Left kidney (tissue), 2 donors: ENCODE data around the gene ACLY. TPM values are rescaled to one million over a fixed set of nuclear protein-coding genes. Genes with fewer than 3 reads are reported as not detected.

Source experiments
- DNase-seq: peaks from one replicate; pipeline ENCODE4 v3.0.0-alpha.2; 2013
- polyA plus RNA-seq: library from polyadenylated mRNA; unstranded; fragments of 120-200 nt; gene quantifications from one replicate; pipeline ENCODE4 v1.2.1, GENCODE V29; 2013; ENCODE audit not compliant: insufficient read length

Gene ACLY
- polyA plus RNA-seq, 1 donor, result 86.0 TPM

DNA sequence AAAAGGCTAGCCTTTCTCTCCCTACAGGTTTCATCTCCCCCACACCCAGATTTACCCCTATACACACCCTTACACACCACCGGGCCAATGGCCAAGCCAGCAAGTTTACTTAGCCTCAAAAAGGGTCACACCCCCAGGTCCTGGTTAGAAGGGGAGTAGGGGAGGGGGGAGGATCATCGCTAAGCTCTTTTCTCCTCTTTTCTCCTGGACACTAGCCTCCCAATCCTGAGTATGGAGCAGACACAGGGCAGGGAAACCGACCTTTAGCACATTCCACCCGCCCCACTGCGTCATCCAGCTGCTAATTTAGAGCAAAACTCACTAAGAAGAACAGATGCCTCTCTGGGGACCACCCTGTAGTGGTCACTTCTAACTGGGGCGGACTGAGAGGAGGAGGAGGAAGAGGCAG lies 4.4 kb downstream of the ACLY start:
- DNase-seq, result no peak

DNA sequence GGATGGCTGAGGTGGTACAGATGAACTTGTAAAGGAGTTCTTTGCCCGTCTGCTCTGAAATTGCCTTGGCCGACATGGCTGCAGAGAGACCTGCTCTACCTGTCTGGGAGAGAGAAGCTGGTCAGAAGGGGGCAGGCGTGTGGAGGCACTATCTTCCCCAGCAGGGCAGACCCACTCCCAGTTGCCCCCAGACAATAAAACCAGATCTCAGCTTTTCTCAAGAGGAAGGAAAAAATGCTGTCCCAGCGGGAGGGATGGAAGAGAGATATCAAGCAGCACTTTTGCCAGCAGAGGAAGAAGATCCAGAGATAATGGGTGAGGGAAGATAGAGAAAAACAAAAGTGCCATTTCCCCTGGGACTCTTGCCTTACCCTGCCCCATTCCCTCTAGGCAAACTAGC lies 5.0 kb downstream of the ACLY start:
- no peak for DNase-seq

DNA sequence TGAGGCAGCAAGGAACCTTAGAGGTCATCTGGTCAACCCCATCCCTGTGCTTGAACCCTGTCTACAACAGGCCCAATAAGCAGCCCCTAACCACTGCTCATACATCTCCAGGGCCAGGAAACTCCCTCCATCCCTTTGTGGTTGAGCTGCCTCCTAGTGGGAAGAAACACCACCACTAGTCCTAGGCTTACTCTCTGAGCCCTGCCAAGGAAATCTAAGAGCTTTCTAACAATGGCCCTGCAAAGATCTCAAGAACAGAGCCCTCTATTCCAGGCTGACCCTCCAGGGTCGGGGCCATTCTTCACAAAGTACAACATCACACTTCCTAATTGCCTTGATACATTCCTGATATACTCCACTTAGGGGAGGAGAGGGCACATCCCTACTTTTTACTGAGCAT lies 5.8 kb downstream of the ACLY start:
- no peak for DNase-seq

DNA sequence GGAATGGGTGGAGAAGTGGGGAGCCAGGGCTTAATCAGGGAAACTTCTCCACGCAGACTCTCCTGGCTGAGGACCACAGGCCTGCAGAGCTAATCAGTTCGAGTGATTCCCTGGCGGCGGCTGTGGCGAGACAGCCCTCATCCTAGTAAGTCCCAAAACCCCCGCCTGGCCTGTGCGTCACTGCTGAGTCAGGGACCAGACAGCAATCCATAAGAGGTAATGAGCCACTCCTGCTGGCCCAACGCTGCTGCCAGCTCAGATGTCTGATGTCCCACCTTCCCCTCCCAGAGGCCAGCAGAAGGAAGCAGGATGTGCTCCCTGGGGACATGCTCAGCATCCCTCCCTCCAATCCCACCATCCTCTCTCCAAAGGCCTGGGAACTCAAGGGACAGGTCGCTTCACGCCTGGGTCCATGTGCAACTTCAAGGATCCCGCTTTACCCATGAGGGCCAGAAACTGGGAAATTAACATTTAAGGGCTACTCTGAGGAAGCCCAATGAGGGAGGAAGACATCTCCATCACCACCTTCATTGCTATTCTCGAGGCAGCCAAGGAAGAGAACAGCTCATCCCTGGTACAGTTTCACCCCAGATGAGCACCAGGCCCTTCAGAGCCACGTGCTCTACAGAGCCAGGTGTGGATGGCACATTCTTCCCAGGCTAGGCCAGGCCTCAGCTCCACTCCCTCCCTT lies 7.9 kb downstream of the ACLY start:
- DNase-seq, result no peak

DNA sequence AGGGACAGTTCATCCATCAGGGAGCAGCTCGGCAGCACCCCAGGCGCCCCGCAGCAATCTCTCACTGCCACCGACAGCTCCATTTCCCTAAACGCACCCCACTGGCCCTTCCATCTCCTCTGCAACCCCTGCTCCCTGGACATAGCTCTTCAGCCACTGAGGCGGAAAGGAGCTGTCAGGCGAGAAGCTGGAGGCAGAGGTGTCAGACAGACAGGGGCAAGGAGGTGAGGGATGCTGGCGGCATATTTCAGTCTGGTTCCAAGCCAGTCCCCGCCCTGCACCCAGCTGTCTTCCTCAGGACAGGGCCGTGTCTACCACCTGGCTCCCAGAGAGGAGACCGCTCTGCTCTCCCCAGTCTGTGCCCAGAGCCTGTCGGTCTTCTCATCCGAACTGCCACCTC lies 9.7 kb downstream of the ACLY start:
- DNase-seq, result no peak

DNA sequence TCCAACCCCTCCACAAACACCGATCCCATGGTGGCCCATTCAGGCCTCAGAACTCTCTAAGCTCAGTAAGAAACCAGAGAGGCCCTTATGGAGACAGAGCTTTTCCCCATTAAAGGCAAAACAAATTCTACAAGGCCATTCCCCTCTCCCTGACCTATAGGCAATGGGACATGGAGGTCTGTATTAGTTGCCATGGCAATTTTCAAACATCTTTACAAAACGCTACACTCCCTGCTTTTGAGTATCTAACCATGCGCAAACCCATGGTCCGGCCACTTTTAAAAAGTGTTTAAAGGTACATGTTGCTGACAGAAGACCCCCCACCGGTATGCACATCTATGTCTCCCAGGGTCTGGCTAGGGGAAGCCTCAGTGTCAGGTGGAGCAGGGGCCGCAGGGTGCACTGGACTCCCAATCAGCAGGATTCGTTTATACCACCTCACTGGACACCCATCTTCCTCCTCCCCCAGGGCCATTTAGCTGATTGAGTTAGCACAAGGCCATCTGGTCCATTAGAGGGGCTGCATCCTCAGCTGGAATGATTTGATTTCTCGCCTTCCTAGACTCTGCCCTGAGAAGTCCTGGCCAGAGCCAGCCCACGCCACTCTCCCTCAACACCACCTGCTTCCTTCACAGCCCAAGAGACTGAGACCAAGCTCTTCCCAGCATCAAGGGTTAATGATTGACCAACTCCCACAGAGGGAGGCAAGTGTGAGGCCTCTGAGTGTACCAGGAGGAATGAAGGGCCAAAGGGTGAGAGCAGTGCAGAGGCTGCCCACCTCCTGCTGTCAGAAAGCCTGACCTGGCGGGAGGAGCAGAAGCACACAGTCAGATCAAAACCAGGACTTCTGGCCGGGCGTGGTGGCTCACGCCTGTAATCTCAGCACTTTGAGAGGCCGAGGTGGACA lies 10.9 kb downstream of the ACLY start:
- no peak for DNase-seq

DNA sequence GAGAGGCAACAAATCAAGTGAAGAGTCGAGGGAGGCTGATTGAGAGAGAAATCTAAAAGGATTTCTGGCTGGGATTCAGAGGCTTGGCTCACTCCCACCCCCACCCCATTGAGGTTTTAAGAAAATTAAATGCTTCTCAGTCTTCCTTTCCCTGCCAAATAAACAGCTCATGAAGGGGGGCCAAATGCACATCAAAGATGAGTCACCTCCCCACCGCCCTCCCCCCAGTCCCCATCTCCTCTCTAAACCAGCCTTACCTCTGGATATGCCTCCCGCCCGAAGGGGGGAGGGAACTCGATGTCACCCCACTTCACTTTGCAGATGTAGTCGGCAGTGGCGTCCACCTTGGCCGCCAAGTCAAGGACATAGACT lies 11.6 kb downstream of the ACLY start:
- no peak for DNase-seq

DNA sequence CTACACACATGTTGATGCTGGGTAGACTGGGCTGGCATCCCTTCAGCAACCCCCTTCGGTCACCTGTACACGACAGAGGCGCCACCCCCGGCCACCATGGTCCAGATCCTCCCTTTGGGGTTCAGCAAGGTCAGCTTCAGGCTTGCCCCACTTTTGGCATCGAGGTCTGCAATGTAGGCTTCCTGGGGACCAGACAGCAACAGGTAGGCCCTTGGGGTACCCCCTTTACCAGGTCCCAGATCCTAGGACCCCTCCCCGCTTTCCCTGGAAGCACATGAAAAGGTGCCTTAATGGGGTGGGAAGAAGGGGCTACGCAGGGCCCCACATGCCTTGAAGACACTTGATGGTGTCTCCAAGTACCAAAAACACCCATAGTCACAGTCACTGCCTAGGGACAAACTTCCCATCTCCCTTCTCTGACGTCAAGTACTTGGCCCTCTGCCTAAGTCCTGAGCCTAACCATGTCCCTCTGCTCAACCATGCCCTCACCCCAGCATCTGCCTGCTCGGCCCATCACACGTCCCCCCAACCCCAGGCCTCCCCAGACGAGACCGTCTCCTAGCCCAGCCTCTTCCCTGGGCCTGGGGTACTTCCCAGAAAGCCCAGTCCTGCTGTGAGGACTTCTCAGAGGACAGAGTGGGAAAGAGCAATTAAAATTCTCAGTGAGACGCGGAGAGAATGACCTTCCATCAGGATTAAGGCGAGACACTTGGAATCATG lies 12.1 kb downstream of the ACLY start:
- no peak for DNase-seq

DNA sequence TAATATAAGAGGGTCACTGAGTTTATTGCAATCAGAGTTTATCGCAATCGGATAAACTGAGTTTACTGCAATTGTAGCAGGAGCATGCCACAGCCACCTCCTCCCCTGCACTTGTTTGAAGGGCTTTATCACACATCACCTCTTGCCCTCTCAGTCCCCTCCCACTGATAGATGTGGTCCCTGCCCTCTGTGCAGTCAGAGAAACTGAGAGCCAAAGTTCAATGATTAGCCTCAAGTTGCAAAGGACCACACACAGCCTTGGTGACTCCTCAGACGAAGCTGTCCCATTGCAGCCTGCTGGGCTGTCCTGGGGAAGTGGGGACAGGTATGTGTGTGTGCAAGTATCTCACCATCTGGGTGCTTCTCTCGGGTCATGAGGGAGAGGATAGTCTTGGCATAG lies 13.6 kb downstream of the ACLY start:
- no peak for DNase-seq

DNA sequence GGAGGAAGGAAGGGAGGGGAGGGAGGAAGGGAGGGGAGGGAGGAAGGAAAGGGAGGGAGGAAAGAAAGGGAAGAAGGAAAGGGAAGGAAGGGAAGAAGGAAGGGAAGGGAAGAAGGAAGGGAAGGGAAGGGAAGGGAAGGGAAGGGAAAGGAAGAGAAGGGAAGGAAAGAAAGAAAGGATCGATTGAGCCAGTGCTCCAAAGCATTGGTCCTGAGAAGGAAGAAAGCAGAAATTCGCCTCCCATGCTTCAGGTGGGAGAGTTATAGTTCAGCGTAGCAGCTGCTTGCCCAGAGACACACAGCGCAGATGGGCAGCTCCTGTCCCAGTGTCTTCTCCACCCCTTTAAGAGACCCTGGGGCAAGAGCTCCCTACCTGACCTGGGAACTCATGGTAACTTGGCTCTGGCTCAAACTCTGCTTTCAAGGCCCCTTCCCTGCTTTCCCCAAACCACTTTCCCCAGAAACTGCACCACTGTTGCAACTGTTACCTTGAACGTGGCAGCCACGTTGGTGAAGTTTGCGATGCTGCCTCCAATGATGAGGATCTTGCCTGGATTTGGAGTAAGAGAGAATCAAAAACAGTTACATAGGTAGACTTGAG lies 14.4 kb downstream of the ACLY start:
- DNase-seq, result no peak

DNA sequence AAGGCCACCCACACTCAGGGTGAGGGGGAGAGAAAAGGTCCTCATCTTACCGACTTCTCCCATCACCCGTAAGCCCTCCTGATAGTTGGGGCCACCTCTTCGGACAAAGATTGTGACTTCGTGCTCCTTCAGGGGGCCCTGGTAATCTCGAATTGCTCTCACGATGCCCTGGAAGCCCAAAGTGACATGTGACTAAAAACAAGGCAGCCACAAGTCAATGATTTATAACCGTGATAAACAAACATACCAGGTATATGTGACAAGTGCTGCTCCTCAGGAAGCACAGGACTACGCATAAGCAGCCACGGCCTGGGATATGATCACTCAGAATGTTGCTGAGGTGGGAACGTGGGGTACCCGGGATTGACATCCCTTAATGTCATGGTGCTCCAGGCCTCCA lies 17.1 kb downstream of the ACLY start:
- DNase-seq, result no peak

DNA sequence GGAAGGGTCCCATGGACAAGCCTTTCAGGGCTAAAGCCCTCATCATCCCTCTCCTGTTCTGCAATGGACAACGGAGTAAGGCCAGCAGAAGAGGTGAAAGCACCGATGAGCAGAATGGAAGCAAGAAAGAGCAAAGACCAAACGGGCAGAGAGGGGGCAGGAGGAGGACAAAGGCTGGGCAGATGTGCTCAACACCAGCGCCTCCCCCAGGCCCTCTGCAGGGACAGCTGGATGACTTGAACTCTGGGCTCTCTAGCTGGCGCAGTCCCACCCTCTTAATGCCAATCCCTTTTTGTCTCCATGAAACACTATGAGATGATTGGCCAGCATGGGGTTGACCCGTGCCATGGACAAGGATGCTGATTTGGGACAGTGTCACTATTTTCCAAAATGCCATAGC lies 22.0 kb downstream of the ACLY start:
- no peak for DNase-seq

DNA sequence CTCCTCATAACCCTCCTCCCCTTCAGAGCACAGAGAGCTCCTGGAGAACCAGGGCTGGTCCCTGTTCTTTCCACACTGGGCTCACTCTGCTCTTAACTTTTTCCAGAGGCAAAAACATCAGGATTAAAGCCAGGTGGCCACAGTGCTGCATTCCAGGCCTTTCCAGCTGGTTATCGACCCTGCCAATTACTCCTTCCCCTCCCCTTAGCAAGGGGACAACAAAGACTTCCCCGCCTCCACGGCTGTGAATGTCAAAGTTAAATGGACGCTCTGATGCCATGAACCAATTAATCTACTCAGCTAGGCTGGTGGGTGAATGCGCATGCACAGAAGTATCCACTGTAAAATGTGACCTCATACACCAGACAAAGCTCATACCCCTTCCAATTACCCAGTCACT lies 23.1 kb downstream of the ACLY start:
- no peak for DNase-seq

DNA sequence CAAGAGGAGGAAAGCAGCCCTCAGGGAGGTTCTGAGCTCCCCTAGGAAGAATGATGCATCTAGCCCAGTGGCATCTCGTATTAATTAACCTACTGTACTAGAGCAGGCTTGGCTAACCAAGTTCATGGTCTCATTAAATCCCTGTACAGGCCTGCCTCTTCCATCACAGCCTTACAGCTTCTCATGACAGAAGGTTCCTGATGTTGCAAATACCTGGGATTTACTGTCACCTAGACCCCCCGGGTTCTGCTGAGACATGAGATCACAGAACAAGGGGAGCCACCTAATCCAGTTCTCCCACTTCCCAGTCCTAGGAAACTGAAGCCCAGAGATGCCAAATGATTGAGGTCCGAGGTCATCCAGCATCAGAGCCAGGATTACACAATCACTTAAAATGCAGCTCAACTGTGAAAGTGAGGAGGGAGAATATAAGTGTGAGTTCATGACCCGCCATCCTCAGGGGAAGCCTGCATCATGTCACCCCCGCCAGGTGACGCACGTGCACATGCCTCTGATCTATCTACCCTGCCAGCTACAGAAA lies 23.9 kb downstream of the ACLY start:
- DNase-seq, result no peak

DNA sequence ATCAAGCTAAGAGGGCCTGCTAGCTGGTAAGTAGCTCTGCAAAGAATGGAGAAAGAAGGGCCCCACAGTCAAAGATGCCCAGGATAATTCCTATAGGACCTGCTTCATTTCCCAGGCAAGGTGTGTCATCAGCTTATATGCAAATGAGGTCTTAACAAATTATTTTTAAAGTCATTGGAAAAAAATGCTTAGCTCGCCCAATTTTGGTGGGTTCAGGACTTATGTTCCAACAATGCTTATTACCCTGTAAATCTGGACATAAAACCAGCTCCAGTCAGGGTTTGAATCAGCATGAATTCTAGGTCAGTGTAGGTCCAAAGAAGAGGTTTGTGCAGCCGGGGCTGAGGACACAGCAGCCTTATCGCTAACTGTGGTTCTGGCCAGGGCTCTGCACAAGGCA lies 25.4 kb downstream of the ACLY start:
- no peak for DNase-seq

DNA sequence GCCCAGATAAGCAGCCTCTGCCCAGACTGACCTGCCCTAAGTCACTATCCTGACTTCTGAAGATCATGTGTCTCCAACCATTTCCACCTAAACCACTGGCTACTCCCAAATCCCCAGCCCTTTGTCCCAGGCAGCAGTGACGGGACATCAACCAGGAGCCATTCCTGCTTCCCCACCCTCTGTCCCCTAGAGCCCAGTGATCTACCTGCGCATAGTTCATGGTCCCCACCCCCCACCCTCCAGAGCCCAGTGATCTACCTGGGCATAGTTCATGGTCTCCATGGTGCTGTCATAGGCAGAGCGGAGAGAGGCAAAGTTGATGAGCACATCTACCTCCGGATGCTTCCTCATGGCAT lies 26.8 kb downstream of the ACLY start:
- no peak for DNase-seq

DNA sequence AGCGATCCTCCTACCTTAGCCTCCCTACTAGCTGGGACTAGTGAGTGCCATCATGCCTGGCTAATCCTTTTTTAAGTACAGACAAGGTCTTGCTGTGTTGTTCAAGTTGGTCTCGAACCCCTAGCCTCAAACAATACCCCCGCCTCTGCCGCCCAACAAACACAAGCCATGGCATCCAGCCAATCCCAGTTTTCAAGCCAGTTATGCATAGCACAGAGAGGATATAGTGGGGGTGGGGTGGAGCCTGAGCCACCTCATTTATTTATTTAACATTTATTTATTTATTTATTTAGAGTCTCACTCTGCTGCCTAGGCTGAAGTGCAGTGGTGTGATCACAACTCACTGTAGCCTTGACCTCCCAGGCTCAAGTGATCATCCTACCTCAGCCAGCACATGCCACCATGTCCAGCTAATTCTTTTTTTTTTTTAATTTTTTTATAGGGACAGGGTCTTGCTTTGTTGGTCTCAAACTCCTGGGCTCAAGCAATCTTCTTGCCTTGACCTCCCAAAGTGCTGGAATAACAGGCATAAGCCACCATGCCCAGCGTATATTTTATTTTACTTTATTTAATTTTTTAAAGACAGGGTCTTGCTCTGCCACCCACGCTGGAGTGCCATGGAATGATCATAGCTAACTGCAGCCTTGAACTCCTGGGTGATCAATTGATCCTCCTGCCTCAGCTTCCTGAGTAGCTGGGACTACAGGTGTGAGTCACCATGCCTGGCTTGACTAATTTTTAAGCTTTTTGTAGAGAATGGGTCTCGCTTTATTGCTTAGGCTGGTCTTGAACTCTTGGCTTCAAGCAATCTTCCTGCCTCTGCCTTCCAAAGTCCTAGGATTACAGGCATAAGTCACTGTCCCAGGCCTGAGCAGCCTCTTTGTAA lies 27.4 kb downstream of the ACLY start:
- no peak for DNase-seq

DNA sequence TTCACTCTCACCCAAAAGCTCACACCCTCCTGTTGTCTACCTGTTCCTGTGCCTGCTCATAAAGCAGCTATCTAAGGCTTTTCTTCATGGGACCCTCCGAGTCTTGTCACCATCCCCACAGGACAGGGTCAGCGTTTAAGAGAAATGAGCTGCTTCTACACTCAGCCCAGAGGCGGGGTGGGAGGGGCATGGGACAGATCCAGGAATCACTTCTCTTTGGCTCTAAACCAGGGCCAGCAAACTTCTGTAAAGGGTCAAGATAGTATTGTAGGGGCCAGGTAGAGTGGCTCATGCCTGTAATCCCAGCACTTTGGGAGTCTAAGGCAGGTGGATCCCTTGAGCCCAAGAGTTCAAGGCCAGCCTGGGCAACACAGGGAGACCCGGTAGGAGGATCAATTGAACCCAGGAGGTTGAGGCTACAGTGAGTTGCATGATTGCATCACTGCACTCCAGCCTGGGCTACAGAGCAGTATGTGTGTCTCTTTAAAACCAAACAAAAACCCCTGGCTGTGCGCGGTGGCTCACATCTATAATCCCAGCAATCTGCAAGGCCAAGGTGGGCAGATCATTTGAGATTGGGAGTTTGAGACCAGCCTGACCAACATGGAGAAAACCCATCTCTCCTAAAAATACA lies 30.3 kb downstream of the ACLY start:
- no peak for DNase-seq

DNA sequence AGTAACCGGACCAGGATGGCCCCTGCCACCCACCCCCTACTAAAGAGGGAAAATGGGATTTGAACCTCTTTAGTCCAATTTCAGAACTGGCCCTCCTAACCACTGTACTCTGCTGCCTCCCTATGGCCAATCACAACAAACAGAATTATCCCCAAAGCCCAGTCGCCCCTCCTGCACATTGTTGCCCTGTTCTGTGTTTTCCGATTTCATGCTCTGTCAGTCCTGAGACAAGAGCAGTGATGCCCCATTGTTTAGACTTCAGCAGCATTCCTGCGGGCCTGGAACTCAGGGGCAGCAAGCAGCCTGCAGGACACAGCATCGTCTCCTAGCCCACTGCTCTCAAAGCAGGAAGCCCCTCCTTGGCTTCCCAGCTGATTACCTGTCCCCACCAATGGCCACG lies 33.0 kb downstream of the ACLY start:
- DNase-seq, result no peak

DNA sequence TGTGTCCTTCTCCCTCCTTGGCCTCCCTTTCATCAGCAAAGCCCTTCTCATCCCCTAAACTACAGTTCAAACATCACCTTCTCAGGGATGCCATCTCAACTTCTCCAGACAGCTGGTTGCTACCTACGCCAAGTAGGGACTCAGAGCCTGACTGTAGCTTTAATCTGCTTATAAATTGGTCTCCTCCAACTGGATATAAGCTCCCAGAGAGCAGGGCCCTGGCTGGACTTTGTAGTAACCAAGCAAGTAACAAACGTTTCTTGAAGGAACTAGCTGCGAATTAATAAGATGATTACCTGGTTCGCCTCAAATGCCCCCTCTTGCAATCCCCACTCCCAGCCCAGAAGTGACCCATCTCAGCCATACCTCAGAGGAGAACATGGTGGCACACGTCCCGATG lies 36.0 kb downstream of the ACLY start:
- no peak for DNase-seq

DNA sequence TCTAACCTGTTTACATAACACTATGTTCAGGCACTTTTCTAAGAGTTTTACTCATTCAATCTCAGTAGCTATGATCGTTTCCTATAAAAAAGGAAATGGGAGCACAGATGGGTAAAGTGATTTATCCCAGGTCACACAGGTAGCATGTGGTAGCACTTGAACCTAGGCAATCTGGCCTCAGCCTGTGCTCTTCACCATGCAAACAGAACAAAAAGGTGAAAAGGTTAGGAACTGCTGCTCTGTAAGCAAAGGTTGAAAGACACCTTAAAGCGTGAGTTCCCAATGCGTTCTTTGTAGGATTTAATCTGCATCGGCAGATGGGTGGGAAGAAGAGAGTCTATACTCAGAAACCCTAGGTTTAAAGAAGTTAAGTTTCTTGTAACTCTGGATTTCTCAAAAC lies 38.6 kb downstream of the ACLY start:
- DNase-seq, result no peak
